Stimulated activated effector memory CD8-positive, alpha-beta T cell treated with anti-CD3 and anti-CD28 coated beads, Interleukin-12 subunit alpha, Interleukin-12 subunit beta, amount 100 ng/mL, for 72 hours (primary cell): ENCODE data around the gene TMEM25.
"Not testable (repeated sequence)": the region's sequence is repeated elsewhere in the genome, so short reads cannot be mapped to it uniquely, and the experiment has no call there.

Experiments
- ATAC-seq: fragments of 150-1000 bp; cut with Tn5 transposase; 2 replicates; pipeline ENCODE4 v1.10.0; 2021
- DNase-seq, 2 donors: peaks; one replicate each; pipeline ENCODE4 v3.0.0; 2021 to 2022; ENCODE audit warnings: low spot score in 2 of 2
- H3K27ac Mint-ChIP-seq: one replicate; pipeline ENCODE4 v1.8.0; 2022; ENCODE audit warnings: mild to moderate bottlenecking, mixed read lengths
- H3K36me3 Mint-ChIP-seq: one replicate; pipeline ENCODE4 v1.8.0; 2022; ENCODE audit warnings: mild to moderate bottlenecking, mixed read lengths
- H3K4me1 Mint-ChIP-seq: one replicate; pipeline ENCODE4 v1.8.0; 2022; ENCODE audit warnings: mixed read lengths
- H3K4me3 Mint-ChIP-seq: one replicate; pipeline ENCODE4 v1.8.0; 2022; ENCODE audit warnings: mild to moderate bottlenecking, mixed read lengths
- H3K9me3 Mint-ChIP-seq: one replicate; pipeline ENCODE4 v1.8.0; 2022; ENCODE audit warnings: mixed read lengths

Gene TMEM25

DNA sequence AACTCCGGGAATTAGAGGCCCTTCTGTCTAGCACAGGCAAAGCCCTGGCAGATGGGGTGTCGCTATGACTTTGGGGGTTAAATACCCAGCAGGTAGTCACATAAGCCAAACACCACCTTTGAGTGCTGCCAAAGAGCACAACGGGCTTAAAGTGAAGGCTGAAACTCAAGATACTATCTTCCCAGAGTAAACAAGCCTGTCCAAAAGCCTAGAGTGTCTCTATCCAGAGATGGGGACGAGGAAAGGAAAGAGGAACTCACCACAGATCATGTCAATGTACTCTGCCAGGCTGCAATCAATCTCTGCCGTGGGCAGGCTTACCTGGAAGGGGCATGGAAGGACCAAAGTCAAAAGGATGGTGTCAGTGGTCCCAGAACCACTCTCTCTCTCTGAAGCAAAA, 14.5 kb downstream of the TMEM25 start:
- ATAC-seq (no peak), DNase-seq (no peak)
- H3K4me1 Mint-ChIP-seq = no peaks in the 10 kb centered on the region
- H3K9me3 Mint-ChIP-seq = no peaks in the 10 kb centered on the region
- no peak overlapping the region for H3K4me3 Mint-ChIP-seq
- H3K36me3 Mint-ChIP-seq = peaks cover 36% of the 10 kb centered on the region
- H3K27ac Mint-ChIP-seq = no peak overlapping the region

DNA sequence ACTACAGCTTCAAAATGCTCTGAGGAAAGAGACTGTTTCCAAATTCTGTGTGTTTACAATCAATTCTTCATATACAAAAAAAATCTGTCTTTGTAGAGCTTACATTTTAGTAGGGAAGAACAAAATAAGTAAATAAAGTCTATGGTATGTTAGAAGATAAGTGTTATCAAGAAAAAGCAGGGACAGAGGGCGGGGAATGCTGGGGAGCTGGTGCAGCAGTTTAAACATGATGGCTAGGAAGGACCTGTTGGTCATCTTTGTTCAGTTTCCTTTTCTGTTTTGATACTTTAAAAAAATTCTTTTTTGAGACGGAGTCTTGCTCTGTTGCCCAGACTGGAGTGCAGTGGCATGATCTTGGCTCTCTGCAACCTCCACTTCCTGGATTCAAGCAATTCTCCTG, 16.1 kb downstream of the TMEM25 start:
- ATAC-seq = no peak
- Mint-ChIP-seq H3K36me3 (peaks cover 52% of the 10 kb centered on the region), H3K4me1 (no peaks in the 10 kb centered on the region), H3K9me3 (no peaks in the 10 kb centered on the region), H3K4me3 (no peak overlapping the region), H3K27ac (no peak overlapping the region)
- no peak for DNase-seq

DNA sequence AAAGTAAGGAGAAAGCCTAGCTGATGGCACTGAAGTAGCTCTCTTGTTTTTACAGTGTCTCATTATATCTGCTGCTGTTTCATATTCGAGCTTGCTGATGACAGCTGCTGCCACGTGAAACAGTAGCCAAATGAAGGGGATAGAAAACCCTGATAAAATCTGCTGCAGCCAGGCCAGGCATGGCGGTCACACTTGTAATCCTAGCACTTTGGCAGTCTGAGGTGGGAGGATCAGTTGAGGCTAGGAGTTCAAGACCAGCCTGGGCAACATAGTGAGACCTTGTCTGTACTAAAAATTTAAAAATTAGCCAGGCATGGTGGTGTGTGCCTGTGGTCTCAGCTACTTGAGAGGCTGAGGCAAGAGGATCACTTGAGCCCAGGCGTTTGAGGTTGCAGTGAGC, 21.3 kb downstream of the TMEM25 start:
- Mint-ChIP-seq H3K4me1 (no peaks in the 10 kb centered on the region), H3K4me3 (no peak overlapping the region), H3K27ac (no peak overlapping the region), H3K36me3 (peaks cover 71% of the 10 kb centered on the region), H3K9me3 (no peaks in the 10 kb centered on the region)
- no peak for DNase-seq
- ATAC-seq = no peak

DNA sequence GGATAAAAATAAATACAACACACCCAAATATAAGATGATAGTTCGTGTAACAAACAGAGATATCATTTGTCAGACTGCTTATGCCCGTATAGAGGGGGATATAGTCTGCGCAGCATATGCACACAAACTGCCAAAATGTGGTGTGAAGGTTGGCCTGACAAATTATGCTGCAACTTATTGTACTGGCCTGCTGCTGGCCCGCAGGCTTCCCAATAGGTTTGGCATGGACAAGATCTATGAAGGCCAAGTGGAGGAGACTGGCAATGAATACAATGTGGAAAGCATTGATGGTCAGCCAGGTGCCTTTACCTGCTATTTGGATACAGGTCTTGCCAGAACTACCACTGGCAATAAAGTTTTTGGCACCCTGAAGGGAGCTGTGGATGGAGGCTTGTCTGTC, 29.8 kb downstream of the TMEM25 start:
- no peaks in the 10 kb centered on the region for H3K9me3 Mint-ChIP-seq
- ATAC-seq (no peak), DNase-seq (no peak)
- peaks cover 13% of the 10 kb centered on the region for H3K36me3 Mint-ChIP-seq
- H3K27ac Mint-ChIP-seq = no peak overlapping the region
- H3K4me1 Mint-ChIP-seq = peaks cover 12% of the 10 kb centered on the region
- no peak overlapping the region for H3K4me3 Mint-ChIP-seq

DNA sequence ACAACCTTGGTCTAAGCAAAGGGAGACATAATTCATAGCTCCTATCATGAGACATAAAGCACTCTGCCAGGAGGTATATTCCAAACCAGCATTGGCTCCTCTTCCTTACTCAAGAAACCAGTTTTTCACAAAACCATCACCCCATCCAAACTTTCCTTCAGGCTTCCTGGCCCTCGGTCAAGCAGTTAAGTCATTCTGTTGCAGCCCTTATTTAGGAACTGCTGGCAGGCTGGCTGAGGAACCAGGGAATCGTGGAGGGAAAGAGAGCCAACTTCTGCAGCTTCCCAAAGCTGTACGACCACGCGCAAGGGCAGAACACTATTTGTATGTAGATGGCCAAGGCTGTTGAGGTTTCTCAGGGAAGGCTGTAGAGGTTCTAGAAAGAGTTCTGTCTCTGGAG, 34.1 kb downstream of the TMEM25 start:
- peaks cover 14% of the 10 kb centered on the region for H3K4me1 Mint-ChIP-seq
- H3K4me3 Mint-ChIP-seq = peak overlapping the region; percentile 83
- no peak for DNase-seq
- no peak for ATAC-seq
- no peaks in the 10 kb centered on the region for H3K36me3 Mint-ChIP-seq
- H3K9me3 Mint-ChIP-seq = no peaks in the 10 kb centered on the region
- peak overlapping the region; percentile 95 for H3K27ac Mint-ChIP-seq

DNA sequence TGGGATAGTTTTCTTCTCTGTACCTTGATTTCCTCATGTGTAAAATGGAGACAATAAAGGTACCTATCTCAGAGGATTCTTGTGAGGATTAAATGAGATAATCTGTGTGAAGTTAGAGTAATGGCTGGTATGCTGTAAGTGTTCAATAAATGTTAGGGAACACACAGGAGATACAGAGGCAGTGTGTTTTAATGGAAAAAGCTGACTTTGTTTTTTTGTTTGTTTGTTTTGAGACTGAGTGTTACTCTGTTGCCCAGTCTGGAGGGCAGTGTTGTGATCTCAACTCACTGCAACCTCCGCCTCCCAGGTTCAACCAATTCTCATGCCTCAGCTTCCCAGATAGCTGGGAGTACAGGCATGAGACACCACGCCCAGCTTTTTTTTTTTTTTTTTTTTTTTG, 38.7 kb downstream of the TMEM25 start:
- ATAC-seq = no peak
- Mint-ChIP-seq H3K4me1 (peaks cover 35% of the 10 kb centered on the region), H3K4me3 (no peak overlapping the region)

DNA sequence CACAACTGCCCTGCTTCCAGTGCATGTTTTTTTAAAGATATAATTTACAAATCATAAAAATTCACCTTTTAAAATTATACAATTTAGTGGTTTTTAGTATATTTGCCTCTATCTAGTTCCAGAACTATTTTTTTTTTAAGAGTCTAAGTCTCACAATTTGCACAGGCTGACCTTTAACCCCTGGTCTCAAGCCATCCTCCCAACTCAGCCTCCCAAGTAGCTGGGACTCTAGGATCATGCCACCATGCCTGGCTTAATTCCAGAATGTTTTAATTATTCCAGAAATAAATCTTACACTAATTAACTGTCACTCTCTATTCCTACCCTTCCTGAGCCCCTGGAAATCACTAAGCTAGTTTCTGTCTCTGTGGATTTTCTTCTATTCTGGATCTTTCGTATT, 39.8 kb downstream of the TMEM25 start:
- Mint-ChIP-seq H3K27ac (no peak overlapping the region), H3K36me3 (peaks cover 43% of the 10 kb centered on the region), H3K4me1 (peaks cover 36% of the 10 kb centered on the region), H3K4me3 (no peak overlapping the region), H3K9me3 (no peaks in the 10 kb centered on the region)
- DNase-seq = no peak
- ATAC-seq = no peak

More for the DNA sequence above, 38.7 kb downstream of the TMEM25 start:
- Mint-ChIP-seq H3K36me3 (peaks cover 32% of the 10 kb centered on the region), H3K27ac (no peak overlapping the region), H3K9me3 (no peaks in the 10 kb centered on the region)
- DNase-seq = no peak

DNA sequence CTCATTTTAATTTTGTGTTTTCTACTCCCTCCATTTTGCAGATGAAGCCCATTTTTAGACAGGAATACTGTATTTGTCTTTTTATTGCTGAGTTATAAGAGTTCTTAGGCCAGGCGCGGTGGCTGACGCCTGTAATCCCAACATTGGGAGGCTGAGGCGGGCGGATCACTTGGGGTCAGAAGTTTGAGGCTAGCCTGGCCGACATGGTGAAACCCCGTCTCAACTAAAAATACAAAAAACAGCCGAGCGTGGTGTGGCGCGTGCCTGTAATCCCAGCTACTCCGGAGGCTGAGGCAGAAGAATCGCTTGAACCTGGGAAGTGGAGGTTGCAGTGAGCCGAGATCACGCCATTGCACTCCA, 40.7 kb downstream of the TMEM25 start:
- Mint-ChIP-seq H3K4me3 (peak overlapping the region; percentile 85), H3K27ac (peak overlapping the region; percentile 98), H3K36me3 (peaks cover 52% of the 10 kb centered on the region), H3K4me1 (peaks cover 41% of the 10 kb centered on the region)
- H3K9me3 Mint-ChIP-seq, ATAC-seq: not testable (repeated sequence)
- DNase-seq = peak in 1 of 2 donors; percentile 3

DNA sequence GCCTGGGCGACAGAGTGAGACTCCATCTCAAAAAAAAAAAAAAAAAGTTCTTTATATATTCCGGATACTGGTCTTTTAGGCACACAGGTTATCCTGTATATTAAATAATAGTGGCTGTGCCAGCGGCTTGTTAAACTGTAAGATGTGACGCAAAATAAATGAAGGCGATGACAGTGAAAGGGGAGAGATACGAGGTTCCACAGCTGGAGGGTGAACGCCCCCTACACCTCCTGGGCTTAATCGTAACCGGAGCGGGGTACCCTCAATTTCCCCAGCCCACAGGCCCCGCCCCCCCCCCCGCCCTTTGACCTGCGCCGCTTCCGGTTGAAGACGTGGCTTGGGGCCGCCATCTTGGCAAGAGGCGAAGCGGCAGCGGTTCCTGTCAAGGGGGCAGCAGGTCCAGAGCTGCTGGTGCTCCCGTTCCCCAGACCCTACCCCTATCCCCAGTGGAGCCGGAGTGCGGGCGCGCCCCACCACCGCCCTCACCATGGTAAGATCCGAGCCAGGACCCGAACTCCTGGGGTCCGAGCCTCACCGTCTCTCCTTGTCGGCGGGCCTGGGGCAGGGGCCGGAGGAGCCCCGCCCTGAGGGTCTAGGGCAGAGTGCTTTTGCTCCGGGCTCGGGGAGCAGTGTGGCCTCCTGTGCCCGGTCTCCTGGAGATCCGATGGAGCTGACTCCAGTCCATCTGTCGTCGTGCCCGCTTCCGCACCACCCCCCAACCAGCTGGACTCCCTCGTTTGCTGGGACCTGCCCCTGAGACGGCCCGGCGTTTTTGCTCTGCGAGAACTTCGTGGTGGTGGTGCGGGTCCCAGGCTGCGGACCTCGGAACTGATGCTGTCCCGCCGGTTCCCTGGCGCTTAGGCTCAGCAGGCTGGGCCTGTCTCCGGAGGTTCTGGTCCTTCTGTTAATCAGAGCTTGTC, 41.3 kb downstream of the TMEM25 start, which contains the start of gene ARCN1:
ARCN1 (plus strand) TSS at position 349 of the 920 bp plus-strand sequence; CDS start at position 488, 139 bp downstream.
- peak; percentile 84 for ATAC-seq
- Mint-ChIP-seq H3K9me3 (no peaks in the 10 kb centered on the region), H3K27ac (peak within 1 kb of the TSS; percentile 98), H3K4me3 (peak within 1 kb of the TSS; percentile 85), H3K4me1 (peaks cover 47% of the 10 kb centered on the region), H3K36me3 (peaks cover 59% of the 10 kb centered on the region)
- DNase-seq = peak; percentile 54 to 84

DNA sequence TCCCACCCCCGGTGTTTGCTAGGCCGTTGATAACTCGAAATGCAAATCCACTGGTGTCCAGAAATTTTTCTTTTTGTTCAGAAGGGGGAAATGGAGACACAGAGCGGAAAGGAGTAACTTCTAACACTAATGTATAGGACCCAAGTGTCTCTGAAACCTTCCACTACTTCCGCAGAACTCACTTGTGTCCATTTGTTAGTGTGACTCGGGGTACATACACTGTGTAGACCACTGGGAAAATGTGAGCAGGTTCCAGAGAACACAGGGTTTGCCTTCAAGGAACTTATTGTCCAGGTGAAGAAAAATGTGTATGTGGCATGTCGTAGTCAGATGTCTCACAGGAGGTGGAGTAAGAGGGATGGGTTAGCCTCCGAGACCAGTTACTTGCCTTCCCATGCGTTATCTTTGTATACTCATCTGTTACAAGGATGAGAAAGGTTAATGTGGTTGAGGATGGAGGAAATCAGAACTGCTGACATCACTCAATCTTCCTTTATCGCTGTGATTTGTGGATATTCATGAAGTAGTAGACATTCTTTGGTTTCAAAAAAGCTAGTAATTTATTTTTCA, 42.1 kb downstream of the TMEM25 start:
- peak overlapping the region; percentile 85 for H3K4me3 Mint-ChIP-seq
- DNase-seq (peak; percentile 9 to 64), ATAC-seq (peak; percentile 87)
- peaks cover 52% of the 10 kb centered on the region for H3K4me1 Mint-ChIP-seq
- H3K9me3 Mint-ChIP-seq = no peaks in the 10 kb centered on the region
- H3K27ac Mint-ChIP-seq = peak overlapping the region; percentile 98
- peaks cover 65% of the 10 kb centered on the region for H3K36me3 Mint-ChIP-seq

DNA sequence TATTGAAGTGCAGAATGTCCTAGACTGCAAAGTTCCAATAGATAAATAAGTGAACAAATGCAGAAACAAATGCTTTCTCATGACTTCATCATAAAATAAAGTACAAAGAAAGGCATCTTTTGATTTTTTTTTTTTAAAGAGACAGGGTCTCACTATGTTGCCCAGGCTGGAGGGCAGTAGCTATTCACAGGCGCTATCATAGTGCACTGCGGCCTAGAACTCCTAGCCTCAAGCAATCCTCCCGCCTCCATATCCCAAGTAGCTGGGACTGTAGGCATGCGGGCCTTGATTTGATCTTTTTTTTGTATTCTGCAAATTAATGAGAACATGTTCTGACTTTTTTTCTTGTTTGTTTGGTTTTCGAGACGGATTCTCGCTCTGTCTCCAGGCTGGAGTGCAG, 43.6 kb downstream of the TMEM25 start:
- H3K9me3 Mint-ChIP-seq = no peaks in the 10 kb centered on the region
- peak overlapping the region; percentile 49 for H3K4me3 Mint-ChIP-seq
- H3K36me3 Mint-ChIP-seq = peaks cover 73% of the 10 kb centered on the region
- ATAC-seq (no peak), DNase-seq (no peak)
- H3K27ac Mint-ChIP-seq = no peak overlapping the region
- peaks cover 52% of the 10 kb centered on the region for H3K4me1 Mint-ChIP-seq

DNA sequence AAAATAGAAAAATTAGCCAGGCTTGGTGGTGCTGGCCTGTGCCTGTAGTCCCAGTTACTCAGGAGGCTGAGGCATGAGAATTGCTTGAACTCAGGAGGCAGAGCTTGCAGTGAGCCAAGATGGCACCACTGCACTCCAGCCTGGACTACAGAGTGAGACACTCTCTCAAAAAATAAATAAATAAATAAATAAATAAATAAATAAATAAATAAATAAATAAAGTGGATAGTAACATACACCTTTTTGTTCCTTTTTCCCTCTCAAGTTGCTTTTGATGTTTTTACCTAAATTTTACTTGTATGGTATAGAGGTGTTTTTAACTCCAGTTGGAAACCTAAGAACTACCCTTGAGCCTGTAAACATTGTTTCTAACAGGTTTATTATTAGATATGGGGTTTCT, 47.0 kb downstream of the TMEM25 start:
- Mint-ChIP-seq H3K36me3 (peaks cover 86% of the 10 kb centered on the region), H3K4me1 (peaks cover 40% of the 10 kb centered on the region)
- H3K4me3 Mint-ChIP-seq, H3K9me3 Mint-ChIP-seq, H3K27ac Mint-ChIP-seq, ATAC-seq, DNase-seq: not testable (repeated sequence)

DNA sequence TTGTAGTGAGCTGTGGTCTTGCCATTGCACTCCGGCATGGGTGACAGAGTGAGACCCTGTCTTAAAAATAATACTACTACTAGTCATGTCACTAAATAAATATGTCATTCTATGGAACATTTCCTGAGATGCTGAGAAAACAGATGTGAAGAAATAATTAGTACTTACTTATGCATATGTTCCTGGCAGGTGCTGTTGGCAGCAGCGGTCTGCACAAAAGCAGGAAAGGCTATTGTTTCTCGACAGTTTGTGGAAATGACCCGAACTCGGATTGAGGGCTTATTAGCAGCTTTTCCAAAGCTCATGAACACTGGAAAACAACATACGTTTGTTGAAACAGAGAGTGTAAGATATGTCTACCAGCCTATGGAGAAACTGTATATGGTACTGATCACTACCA, 50.1 kb downstream of the TMEM25 start:
- Mint-ChIP-seq H3K4me3 (no peak overlapping the region), H3K4me1 (peaks cover 16% of the 10 kb centered on the region), H3K9me3 (no peaks in the 10 kb centered on the region), H3K27ac (no peak overlapping the region), H3K36me3 (peaks cover 88% of the 10 kb centered on the region)
- no peak for DNase-seq
- no peak for ATAC-seq
